Choroid plexus epithelial cell (primary cell): ENCODE data around the gene MGAT4A.

ENCODE experiments used
- DNase-seq: peaks from one replicate; pipeline ENCODE4 v3.0.0-alpha.2; 2010; ENCODE audit warnings: low read depth
- H3K4me3 ChIP-seq: 2 replicates; pipeline ENCODE4 v1.5.1; 2011; ENCODE audit warnings: low read depth, mild to moderate bottlenecking, control low read depth, low read length, moderate library complexity
- TF ChIP-seq, protein P1 (sequence below): conservative IDR thresholded peaks from 2 replicates; pipeline ENCODE4 v1.5.1; 2011; ENCODE audit warnings: low read depth, mild to moderate bottlenecking, control low read depth, inconsistent platforms, low read length, moderate library complexity

The MGAT4A gene

DNA sequence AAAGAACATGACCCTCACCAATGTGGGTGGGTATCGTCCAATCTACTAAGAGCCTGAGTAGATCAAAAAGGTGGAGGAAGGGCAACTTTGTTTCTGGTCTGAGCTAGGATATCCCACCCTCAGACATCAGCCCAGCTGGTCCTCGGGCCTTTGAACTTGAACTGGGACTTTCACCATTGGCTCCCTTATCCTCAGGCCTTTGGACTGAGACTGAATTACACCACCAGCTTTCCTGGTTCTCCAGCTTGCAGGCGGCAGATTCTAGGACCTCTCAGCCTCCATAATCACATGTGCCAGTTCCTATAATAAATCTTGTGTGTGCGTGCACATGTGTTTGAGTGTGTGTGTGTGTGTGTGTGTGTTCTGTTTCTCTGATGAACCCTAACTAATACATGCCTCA is 10.6 kb downstream of the MGAT4A start:
- TF ChIP-seq, protein P1, sequence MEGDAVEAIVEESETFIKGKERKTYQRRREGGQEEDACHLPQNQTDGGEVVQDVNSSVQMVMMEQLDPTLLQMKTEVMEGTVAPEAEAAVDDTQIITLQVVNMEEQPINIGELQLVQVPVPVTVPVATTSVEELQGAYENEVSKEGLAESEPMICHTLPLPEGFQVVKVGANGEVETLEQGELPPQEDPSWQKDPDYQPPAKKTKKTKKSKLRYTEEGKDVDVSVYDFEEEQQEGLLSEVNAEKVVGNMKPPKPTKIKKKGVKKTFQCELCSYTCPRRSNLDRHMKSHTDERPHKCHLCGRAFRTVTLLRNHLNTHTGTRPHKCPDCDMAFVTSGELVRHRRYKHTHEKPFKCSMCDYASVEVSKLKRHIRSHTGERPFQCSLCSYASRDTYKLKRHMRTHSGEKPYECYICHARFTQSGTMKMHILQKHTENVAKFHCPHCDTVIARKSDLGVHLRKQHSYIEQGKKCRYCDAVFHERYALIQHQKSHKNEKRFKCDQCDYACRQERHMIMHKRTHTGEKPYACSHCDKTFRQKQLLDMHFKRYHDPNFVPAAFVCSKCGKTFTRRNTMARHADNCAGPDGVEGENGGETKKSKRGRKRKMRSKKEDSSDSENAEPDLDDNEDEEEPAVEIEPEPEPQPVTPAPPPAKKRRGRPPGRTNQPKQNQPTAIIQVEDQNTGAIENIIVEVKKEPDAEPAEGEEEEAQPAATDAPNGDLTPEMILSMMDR: no peak
- DNase-seq: no peak
- no peak overlapping the region for H3K4me3 ChIP-seq

DNA sequence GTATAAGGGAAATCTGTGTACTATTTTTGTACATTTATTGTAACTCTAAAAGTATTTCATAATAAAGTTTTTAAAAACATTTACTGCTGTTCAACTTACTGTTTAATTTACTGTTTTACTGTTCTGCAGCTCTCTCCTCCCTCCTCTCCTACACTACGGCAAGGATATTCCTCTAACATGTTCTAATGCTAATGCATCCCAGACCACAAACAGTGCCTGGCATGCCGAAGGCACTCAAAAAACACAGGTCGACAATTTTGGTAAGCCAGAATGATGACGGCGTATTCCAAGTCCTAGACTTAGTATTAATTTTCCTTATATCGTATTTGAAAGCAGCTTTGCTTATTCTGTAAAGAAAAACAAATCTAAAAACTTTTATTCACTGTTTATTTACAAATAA is 13.3 kb downstream of the MGAT4A start:
- H3K4me3 ChIP-seq: no peak overlapping the region
- DNase-seq: no peak
- TF ChIP-seq, protein P1: no peak

DNA sequence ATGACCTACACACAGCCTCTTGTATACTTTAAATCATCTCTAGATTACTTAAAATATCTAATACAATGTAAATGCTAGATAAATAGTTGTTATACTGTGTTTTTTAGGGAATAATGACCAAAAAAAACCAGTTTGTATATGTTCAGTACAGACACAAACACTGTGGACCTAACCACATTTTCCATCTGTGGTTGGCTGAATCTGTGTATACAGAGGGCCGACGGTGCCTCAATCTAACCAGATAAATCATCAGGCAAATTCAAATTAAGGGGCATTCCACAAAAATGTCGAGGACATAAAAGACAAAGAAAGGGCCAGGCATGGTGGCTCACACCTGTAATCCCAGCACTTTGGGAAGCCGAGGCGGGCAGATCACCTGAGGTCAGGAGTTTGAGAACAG is 14.1 kb downstream of the MGAT4A start:
- TF ChIP-seq, protein P1: no peak
- no peak for DNase-seq
- H3K4me3 ChIP-seq: no peak overlapping the region

DNA sequence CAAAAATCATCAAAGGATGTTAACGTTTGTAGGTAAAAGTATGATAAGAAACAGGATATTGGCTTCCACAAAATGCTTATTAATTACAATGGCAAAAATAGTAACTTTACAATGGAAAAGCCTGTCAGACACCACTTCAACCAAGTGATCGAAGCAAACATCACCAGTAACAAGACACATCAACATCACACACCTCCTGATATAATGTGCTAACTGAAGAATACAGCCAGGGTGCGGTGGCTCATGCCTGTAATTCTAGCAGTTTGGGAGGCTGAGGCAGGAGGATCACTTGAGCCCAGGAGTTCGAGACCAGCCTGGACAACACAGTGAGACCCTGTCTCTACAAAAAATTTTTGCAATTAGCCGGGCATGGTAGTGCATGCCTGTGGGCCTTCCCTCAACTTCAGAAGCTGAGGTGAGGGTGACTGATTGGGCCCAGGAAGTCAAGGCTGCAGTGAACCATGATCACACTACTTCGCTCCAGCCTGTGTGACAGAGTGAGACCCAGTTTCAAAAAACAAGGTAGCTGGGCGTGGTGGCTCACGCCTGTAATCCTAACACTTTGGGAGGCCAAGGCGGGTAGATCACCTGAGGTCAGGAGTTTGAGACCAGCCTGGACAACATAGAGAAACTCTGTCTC is 15.0 kb downstream of the MGAT4A start:
- TF ChIP-seq, protein P1: no peak
- DNase-seq: no peak
- no peak overlapping the region for H3K4me3 ChIP-seq

DNA sequence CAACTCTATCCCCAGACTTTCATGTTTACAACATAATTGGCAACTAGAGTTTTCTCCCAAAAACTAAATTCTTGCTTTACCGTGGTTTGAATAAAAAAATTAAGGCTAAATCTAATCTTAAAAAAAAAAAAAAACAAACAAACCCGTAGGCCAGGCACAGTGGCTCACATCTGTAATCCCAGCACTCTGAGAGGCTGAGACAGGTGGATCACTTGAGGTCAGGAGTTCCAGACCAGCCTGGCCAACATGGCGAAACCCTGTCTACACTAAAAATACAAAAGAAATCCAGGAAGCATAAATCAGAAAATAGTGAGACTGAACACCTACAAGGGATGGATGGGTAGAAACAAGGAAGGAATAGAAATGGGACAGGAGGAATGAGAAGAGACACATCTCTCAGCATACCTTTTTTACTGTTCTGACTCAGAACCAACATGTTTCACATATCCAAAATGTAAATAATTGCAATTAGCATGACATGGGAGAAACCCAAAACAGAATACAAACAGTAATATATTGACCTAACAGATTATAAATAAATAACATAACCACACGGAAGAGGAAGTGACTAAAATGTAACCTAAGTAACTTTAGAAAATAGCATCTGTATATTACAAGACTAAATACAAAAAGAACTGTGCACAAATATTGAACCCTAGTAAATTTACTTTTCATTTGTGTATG is 17.5 kb downstream of the MGAT4A start:
- TF ChIP-seq, protein P1: no peak

DNA sequence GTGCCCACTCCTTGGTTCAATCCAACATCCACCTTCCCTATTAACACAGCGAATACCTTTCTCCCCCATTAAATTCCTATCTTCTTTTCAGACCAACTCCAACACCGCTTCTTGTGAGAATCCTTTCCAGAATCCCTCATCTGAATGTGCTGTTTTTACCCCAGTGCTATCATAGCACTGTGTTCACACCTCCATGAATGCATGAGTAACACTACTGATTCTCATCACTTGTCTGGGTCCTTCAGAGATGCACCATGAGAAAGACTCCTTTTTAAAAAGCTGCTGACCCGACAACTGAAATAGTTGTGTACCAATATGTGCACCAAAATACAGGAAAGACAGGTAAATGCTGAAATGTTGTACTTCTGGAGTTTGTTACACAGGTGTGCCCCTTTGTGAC is 18.8 kb downstream of the MGAT4A start:
- H3K4me3 ChIP-seq: no peak overlapping the region
- TF ChIP-seq, protein P1: no peak
- DNase-seq: no peak

More for the DNA sequence above, 17.5 kb downstream of the MGAT4A start:
- DNase-seq: no peak
- no peak overlapping the region for H3K4me3 ChIP-seq

DNA sequence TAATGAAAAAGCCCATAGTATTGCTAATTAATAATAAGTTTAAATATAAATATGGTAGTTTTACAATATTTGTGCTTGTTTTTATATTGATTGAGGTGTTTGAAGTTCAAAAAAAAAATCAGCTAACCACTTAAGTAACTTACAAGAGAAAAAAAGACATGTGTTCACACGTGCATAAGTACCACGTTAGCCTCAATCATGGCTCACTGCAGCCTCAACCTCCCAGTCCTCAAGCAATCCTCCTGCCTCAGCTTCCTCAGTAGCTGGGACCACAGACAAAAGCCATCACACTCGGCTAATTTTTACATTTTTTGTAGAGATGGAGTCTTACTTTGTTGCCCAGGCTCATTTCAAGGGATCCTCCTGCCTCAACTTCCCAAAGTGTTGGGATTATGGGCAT is 19.4 kb downstream of the MGAT4A start:
- no peak for DNase-seq
- TF ChIP-seq, protein P1: no peak
- H3K4me3 ChIP-seq: no peak overlapping the region
